Osteocyte (in vitro differentiated cells): ENCODE results near the gene HTR4. TPM values are rescaled to one million over a fixed set of nuclear protein-coding genes. Genes with fewer than 3 reads are reported as not detected.
A peak's percentile ranks its signal among the peaks of the same experiment; 100 is the strongest.

Experiments
- DNase-seq: peaks from one replicate; pipeline ENCODE4 v3.0.0; 2021; ENCODE audit warnings: mixed read lengths; ENCODE audit not compliant: unreplicated experiment; ENCODE audit errors: extremely low spot score
- H3K27ac Mint-ChIP-seq: one replicate; pipeline ENCODE4 v1.8.0; 2021; ENCODE audit warnings: mild to moderate bottlenecking, mixed read lengths; ENCODE audit not compliant: unreplicated experiment
- H3K27me3 Mint-ChIP-seq: one replicate; pipeline ENCODE4 v1.8.0; 2021; ENCODE audit warnings: mixed read lengths; ENCODE audit not compliant: unreplicated experiment
- H3K36me3 Mint-ChIP-seq: one replicate; pipeline ENCODE4 v1.8.0; 2021; ENCODE audit warnings: mixed read lengths; ENCODE audit not compliant: unreplicated experiment
- H3K4me1 Mint-ChIP-seq: one replicate; pipeline ENCODE4 v1.8.0; 2021; ENCODE audit warnings: mixed read lengths; ENCODE audit not compliant: unreplicated experiment
- H3K4me3 Mint-ChIP-seq: one replicate; pipeline ENCODE4 v1.8.0; 2021; ENCODE audit warnings: mild to moderate bottlenecking, moderate library complexity, mixed read lengths; ENCODE audit not compliant: unreplicated experiment
- H3K9me3 Mint-ChIP-seq: one replicate; pipeline ENCODE4 v1.8.0; 2021; ENCODE audit warnings: mixed read lengths; ENCODE audit not compliant: unreplicated experiment
- total RNA-seq: library from RNA; stranded (reverse); gene quantifications from 2 replicates; pipeline ENCODE4 v1.2.1, GENCODE V29; 2021
- TF ChIP-seq, protein P1 (sequence below): fragments of 200-600 bp; sonication (generic); IDR thresholded peaks from 2 replicates; pipeline ENCODE4 v1.5.0; 2021; ENCODE audit warnings: antibody characterized with exemption, mild to moderate bottlenecking, moderate library complexity

HTR4 gene
- total RNA-seq, 1 donor from 2014 or later: not detected

DNA sequence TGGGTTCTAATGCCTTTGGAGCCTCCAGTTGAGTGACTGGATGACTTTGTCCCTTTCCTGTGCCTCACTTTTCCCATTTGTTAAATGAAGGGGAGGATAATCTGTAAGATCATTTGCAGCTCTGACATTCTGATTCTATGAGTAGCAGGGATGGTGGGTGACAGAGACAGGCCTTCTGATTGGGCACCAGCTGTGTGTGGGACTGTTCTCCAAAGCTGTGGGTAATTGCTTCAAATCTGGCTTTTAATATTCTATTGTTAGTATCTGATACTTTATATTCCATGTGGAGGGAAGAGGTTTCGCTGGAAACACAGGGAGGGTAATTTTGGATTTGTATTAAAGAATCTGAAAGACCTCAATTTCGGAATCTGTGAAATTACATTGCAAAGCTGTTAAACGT, 167.9 kb downstream of the HTR4 start:
- TF ChIP-seq, protein P1, sequence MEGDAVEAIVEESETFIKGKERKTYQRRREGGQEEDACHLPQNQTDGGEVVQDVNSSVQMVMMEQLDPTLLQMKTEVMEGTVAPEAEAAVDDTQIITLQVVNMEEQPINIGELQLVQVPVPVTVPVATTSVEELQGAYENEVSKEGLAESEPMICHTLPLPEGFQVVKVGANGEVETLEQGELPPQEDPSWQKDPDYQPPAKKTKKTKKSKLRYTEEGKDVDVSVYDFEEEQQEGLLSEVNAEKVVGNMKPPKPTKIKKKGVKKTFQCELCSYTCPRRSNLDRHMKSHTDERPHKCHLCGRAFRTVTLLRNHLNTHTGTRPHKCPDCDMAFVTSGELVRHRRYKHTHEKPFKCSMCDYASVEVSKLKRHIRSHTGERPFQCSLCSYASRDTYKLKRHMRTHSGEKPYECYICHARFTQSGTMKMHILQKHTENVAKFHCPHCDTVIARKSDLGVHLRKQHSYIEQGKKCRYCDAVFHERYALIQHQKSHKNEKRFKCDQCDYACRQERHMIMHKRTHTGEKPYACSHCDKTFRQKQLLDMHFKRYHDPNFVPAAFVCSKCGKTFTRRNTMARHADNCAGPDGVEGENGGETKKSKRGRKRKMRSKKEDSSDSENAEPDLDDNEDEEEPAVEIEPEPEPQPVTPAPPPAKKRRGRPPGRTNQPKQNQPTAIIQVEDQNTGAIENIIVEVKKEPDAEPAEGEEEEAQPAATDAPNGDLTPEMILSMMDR: no peak
- DNase-seq: no peak
- H3K27ac Mint-ChIP-seq: no peak overlapping the region
- no peak overlapping the region for H3K4me3 Mint-ChIP-seq
- peaks cover 10% of the 10 kb centered on the region for H3K4me1 Mint-ChIP-seq
- peaks cover 41% of the 10 kb centered on the region for H3K27me3 Mint-ChIP-seq
- H3K36me3 Mint-ChIP-seq: no peaks in the 10 kb centered on the region
- H3K9me3 Mint-ChIP-seq: no peaks in the 10 kb centered on the region

DNA sequence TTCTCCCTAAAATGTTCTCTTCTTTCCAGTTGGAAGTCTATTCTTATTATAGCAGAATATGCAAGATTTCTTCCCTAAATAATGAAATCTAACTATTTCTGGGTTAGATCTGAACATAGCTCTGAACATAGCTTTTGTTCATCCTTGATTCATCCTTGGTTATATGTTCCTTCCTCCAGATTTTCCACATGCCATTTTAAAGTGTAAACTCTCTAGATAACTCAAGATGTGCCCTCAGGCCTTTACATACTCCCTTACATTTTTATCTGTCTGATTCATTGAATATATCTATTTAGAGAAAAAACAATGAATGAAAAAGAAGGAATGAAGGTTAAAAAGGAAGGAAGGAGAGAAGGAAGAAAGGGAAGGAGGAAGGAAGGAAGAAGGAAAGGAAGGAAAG, 169.7 kb downstream of the HTR4 start:
- H3K27ac Mint-ChIP-seq: no peak overlapping the region
- TF ChIP-seq, protein P1: no peak
- H3K36me3 Mint-ChIP-seq: no peaks in the 10 kb centered on the region
- no peak for DNase-seq
- no peaks in the 10 kb centered on the region for H3K9me3 Mint-ChIP-seq
- peaks cover 28% of the 10 kb centered on the region for H3K27me3 Mint-ChIP-seq
- peaks cover 10% of the 10 kb centered on the region for H3K4me1 Mint-ChIP-seq
- H3K4me3 Mint-ChIP-seq: no peak overlapping the region

DNA sequence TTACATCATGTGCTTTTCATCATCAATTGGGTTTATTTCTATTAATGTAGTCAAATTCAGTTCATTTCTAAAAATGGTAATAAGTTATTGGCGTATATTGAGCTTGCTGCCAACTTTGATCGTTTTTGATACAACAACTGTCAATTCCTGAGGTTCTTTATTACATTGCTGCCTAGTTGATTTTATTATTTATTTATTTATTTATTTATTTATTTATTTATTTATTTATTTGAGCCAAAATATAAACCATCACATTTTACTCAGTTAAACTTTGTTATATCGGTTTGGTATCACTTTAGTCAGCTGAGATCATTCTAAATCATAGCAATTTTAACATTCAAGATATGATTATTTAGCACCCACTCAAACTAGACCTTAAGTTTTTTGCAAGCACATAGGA, 170.6 kb downstream of the HTR4 start:
- Mint-ChIP-seq H3K4me3 (no peak overlapping the region), H3K36me3 (no peaks in the 10 kb centered on the region), H3K4me1 (peaks cover 10% of the 10 kb centered on the region), H3K27ac (no peak overlapping the region), H3K27me3 (peaks cover 22% of the 10 kb centered on the region), H3K9me3 (no peaks in the 10 kb centered on the region)
- no peak for DNase-seq
- TF ChIP-seq, protein P1: no peak

DNA sequence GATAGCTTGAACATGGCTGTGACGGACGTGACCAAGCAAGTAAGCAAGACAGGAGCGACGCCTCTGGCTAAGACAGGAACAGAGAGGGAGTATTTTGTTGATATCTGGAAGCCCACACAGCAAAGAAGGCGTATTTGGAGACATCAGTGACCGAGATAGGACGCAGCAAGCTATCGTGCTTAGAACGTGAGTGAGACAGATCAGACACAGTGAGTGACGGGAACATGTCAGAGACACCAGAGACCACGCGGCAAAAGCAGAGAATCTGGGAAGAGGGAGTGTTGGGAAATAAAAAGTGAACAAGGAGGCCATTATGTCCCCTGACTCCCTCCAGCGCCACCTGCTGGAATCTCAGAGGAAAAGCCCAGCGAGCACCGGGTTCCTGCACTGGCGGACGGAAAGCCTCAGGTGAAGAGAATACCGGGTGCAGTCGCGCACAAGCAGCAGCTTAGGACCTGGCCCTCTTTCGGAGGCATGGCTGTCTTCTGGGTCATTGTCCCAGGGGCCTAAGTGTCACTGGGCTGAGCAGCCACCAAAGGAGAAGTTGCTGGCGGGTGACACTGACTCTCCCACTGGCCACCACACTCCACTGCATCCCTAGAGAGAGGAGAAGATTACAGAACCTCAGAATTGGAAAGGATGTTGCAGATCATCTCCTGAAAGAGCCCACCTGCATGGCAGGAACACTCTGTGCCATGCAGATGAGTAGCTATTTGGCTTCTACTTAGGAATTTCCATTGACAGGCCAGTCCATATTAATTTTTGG, 171.4 kb downstream of the HTR4 start:
- H3K4me3 Mint-ChIP-seq: no peak overlapping the region
- DNase-seq: no peak
- TF ChIP-seq, protein P1: peak; percentile 53

DNA sequence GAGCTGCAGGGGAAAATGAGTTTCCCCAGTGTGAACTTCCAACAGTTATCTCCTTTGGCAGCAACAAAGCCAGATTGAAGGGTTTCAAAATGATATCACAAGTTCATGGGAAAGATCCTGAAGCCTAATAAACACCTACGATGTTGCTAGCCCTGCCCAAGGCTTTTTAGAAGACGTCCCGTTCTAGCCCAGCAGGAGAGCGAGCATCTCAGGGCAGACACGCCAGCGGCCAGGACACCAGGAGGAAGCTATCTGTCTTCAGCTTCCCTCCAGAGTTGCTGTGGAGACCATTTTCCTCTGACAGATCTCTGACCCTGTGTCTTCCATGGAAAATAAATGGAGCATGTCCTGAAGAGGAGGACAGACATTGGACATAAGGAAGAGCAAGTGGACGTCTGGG, 172.1 kb downstream of the HTR4 start:
- TF ChIP-seq, protein P1: no peak
- no peak overlapping the region for H3K27ac Mint-ChIP-seq

More for the DNA sequence above, 171.4 kb downstream of the HTR4 start:
- Mint-ChIP-seq H3K4me1 (peaks cover 10% of the 10 kb centered on the region), H3K36me3 (no peaks in the 10 kb centered on the region), H3K9me3 (no peaks in the 10 kb centered on the region), H3K27me3 (peaks cover 23% of the 10 kb centered on the region), H3K27ac (no peak overlapping the region)

More for the DNA sequence above, 172.1 kb downstream of the HTR4 start:
- no peak for DNase-seq
- peaks cover 20% of the 10 kb centered on the region for H3K27me3 Mint-ChIP-seq
- no peaks in the 10 kb centered on the region for H3K9me3 Mint-ChIP-seq
- no peak overlapping the region for H3K4me3 Mint-ChIP-seq
- H3K36me3 Mint-ChIP-seq: no peaks in the 10 kb centered on the region
- peaks cover 10% of the 10 kb centered on the region for H3K4me1 Mint-ChIP-seq
